Non-pigmented ciliary epithelial cell (primary cell): ENCODE results near the gene KRT20.
"Not testable (repeated sequence)": the region's sequence is repeated elsewhere in the genome, so short reads cannot be mapped to it uniquely, and the experiment has no call there.

ENCODE experiments used
- DNase-seq: peaks from one replicate; pipeline ENCODE4 v3.0.0-alpha.2; 2010; ENCODE audit warnings: low read depth

The KRT20 gene

GRCh38 chr17:40884708-40885512 lies at the start of gene KRT20:
KRT20 (minus strand) TSS chr17:40885242; CDS start chr17:40885185, 57 bp downstream.
- no peak for DNase-seq

- DNase-seq: no peak
These were observed 47.6 kb upstream of the KRT20 start for GRCh38 chr17:40932608-40933007.

GRCh38 chr17:40931311-40931710 lies 46.3 kb upstream of the KRT20 start:
- DNase-seq: no peak

GRCh38 chr17:40926341-40926740 lies 41.3 kb upstream of the KRT20 start:
- no peak for DNase-seq

GRCh38 chr17:40922239-40922638 lies 37.2 kb upstream of the KRT20 start:
- DNase-seq: no peak

GRCh38 chr17:40921026-40921425 lies 36.0 kb upstream of the KRT20 start:
- no peak for DNase-seq

- DNase-seq: not testable (repeated sequence)
These were observed 32.1 kb upstream of the KRT20 start for GRCh38 chr17:40917116-40917515.

GRCh38 chr17:40916366-40916765 lies 31.3 kb upstream of the KRT20 start:
- no peak for DNase-seq

GRCh38 chr17:40915721-40916256 lies 30.7 kb upstream of the KRT20 start:
- DNase-seq: no peak

GRCh38 chr17:40915199-40915661 lies 30.2 kb upstream of the KRT20 start:
- DNase-seq: peak; percentile 95

- no peak for DNase-seq
These were observed 29.2 kb upstream of the KRT20 start for GRCh38 chr17:40914075-40914855.

GRCh38 chr17:40912486-40913210 lies 27.6 kb upstream of the KRT20 start:
- no peak for DNase-seq

- DNase-seq: no peak
These were observed 25.4 kb upstream of the KRT20 start for GRCh38 chr17:40910441-40910841.

GRCh38 chr17:40909755-40910154 lies 24.7 kb upstream of the KRT20 start:
- DNase-seq: no peak

- DNase-seq: peak; percentile 94
These were observed 24.3 kb upstream of the KRT20 start for GRCh38 chr17:40909351-40909750.

- DNase-seq: no peak
These were observed 21.6 kb upstream of the KRT20 start for GRCh38 chr17:40906613-40907012.

- DNase-seq: no peak
These were observed 20.3 kb upstream of the KRT20 start for GRCh38 chr17:40905370-40905769.

- no peak for DNase-seq
These were observed 18.2 kb upstream of the KRT20 start for GRCh38 chr17:40903129-40903847.

- DNase-seq: no peak
These were observed 17.5 kb upstream of the KRT20 start for GRCh38 chr17:40902498-40902897.

- no peak for DNase-seq
These were observed 17.0 kb upstream of the KRT20 start for GRCh38 chr17:40901981-40902474.

- DNase-seq: no peak
These were observed 15.8 kb upstream of the KRT20 start for GRCh38 chr17:40900809-40901356.
